ENCODE measurements around the gene STRN. TPM values are rescaled to one million over a fixed set of nuclear protein-coding genes. Genes with fewer than 3 reads are reported as not detected.
"Not testable (repeated sequence)": the region's sequence is repeated elsewhere in the genome, so short reads cannot be mapped to it uniquely, and the experiment has no call there.

STRN gene
- total RNA-seq, 3 donors from 2014 or later = 36.1 to 45.7 (median 37.7) TPM

DNA sequence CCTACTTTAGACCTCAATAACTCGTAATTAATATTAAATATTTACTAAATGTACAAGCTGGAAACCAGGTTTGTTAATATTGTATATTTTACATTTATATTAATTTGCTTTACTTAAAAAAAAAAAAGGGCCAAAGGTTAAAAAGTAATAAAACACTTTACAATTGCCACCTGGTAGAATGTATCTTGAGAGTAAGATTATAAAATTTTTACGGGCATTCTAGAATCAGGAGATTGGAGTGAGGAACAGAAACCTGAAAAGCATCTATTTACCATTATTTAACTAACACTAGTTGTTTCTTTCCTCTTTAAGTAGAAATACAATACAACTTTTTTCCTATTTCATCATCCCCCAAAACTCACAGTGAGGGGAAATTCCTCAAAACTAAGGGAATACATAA, 15.6 kb upstream of the STRN start:
- DNase-seq (no peak), ATAC-seq (peak; percentile 73)
- H3K4me1 ChIP-seq (ENCODE audit: low read depth) = peaks cover 7% of the 10 kb centered on the region
- intact Hi-C loops (cut with DNase I, micrococcal nuclease) = no loop called here
- H3K36me3 ChIP-seq (ENCODE audit: low read depth) = no peaks in the 10 kb centered on the region
- TF ChIP-seq, protein P1, sequence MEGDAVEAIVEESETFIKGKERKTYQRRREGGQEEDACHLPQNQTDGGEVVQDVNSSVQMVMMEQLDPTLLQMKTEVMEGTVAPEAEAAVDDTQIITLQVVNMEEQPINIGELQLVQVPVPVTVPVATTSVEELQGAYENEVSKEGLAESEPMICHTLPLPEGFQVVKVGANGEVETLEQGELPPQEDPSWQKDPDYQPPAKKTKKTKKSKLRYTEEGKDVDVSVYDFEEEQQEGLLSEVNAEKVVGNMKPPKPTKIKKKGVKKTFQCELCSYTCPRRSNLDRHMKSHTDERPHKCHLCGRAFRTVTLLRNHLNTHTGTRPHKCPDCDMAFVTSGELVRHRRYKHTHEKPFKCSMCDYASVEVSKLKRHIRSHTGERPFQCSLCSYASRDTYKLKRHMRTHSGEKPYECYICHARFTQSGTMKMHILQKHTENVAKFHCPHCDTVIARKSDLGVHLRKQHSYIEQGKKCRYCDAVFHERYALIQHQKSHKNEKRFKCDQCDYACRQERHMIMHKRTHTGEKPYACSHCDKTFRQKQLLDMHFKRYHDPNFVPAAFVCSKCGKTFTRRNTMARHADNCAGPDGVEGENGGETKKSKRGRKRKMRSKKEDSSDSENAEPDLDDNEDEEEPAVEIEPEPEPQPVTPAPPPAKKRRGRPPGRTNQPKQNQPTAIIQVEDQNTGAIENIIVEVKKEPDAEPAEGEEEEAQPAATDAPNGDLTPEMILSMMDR (IDR thresholded peaks at IDR 0.05) = no peak
- H3K9me3 ChIP-seq = no peaks in the 10 kb centered on the region
- no peak overlapping the region for H3K4me3 ChIP-seq

DNA sequence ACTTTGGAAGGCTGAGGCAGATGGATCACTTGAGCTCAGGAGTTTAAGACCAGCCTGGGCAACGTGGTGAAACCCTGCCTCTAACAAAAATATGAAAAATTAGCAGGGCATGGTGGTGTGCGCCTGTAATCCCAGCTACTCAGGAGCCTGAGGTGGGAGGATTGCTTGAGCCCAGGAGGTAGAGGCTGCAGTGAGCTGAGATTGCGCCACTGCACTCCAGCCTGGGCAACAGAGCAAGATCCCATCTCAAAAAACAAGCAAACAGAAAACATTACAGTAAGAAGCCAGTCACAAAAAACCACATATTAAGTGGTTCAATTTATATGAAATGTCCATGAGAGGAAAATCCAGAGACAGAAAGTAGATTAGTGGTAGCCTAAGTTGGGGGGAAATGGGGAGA, 12.7 kb upstream of the STRN start:
- H3K4me3 ChIP-seq; H3K4me1 ChIP-seq (ENCODE audit: low read depth); intact Hi-C loops (cut with DNase I, micrococcal nuclease); H3K9me3 ChIP-seq; ATAC-seq; H3K36me3 ChIP-seq (ENCODE audit: low read depth); DNase-seq: not testable (repeated sequence)

DNA sequence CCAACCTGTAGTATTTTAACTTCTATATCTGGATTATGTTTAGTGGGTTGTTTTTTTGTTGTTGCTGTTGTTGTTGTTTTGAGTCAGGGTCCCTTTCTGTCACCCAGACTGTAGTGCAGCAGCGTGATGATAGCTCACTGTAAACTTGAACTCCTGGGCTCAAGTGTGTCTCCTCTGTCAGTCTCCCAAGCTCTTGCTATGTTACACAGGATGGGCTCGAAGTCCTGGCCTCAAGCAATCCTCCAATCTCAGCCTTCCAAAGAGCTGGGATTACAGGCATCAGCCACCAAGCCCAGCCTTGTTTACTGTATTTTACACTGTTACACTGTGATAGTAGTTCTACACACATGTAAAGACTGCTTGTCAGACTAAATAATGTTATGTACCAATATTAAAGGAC, 9.7 kb upstream of the STRN start:
- Histone ChIP-seq H3K4me1 (ENCODE audit: low read depth) (no peaks in the 10 kb centered on the region), H3K9me3 (no peaks in the 10 kb centered on the region), H3K4me3 (no peak overlapping the region), H3K36me3 (ENCODE audit: low read depth) (no peaks in the 10 kb centered on the region)
- TF ChIP-seq, protein P1 (IDR thresholded peaks at IDR 0.05) = no peak
- intact Hi-C loops (cut with DNase I, micrococcal nuclease) = no loop called here
- ATAC-seq (no peak), DNase-seq (no peak)

DNA sequence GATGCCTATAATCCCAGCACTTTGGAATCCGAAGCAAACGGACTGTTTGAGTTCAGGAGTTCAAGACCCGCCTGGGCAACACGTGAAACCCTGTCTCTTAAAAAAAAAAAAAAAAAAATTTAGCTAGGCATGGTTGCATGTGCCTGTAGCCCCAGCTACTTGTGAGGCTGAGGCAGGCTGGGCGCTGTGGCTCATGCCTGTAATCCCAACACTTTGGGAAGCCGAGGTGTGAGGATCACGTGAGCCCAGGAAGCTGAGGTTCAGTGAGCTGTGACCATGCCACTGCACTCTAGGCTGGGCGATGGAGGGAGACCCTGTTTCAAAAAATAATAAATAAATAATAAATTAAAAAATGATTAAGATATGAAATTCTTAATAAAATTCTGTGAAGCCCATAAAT, 9.0 kb upstream of the STRN start:
- Histone ChIP-seq H3K9me3 (no peaks in the 10 kb centered on the region), H3K36me3 (ENCODE audit: low read depth) (no peaks in the 10 kb centered on the region), H3K4me3 (no peak overlapping the region), H3K4me1 (ENCODE audit: low read depth) (no peaks in the 10 kb centered on the region)
- intact Hi-C loops (cut with DNase I, micrococcal nuclease) = no loop called here
- no peak for DNase-seq
- TF ChIP-seq, protein P1 (IDR thresholded peaks at IDR 0.05) = no peak
- ATAC-seq = no peak

DNA sequence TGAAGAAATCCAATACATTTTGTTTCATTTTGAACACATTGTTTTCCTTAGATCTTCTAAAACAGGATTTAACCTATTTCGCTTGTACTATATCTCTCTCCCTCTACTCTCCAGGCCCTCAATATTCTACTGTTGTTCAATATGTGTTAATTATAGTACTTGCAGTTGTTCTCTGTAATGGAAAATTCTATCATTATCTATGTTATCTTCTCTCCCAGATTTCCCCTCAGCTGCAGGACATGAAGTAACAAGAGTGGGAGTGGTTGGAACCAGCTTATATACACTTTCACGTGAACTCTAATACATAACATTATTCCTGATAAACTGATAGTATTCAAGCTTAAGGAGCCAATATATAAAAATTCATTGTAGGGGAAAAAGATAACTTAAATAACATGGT, 7.0 kb upstream of the STRN start:
- Histone ChIP-seq H3K9me3 (no peaks in the 10 kb centered on the region), H3K4me3 (no peak overlapping the region), H3K36me3 (ENCODE audit: low read depth) (no peaks in the 10 kb centered on the region), H3K4me1 (ENCODE audit: low read depth) (no peaks in the 10 kb centered on the region)
- intact Hi-C loops (cut with DNase I, micrococcal nuclease) = no loop called here
- no peak for ATAC-seq
- TF ChIP-seq, protein P1 (IDR thresholded peaks at IDR 0.05) = no peak
- DNase-seq = no peak

DNA sequence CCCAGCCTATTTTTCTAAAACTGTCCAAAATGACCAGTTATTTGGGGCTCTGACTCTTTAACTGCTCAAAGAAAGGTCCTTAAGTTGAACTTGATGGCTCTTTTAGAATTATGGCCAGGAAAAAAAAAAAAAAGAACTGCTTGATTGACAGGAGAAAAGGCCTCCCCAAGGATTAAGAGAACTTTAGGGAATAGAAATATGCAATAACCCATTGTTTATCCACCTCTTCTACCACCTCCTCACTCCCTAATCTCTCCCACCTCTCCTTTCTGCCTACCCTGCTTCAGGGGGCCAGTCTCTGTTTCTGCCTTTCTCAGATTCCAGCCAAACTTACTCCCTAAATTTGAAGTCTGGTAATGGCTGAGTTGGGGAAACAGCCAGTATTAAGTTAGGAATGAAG, 5.7 kb upstream of the STRN start:
- TF ChIP-seq, protein P1 (IDR thresholded peaks at IDR 0.05) = no peak
- H3K36me3 ChIP-seq (ENCODE audit: low read depth) = no peaks in the 10 kb centered on the region
- H3K9me3 ChIP-seq = no peaks in the 10 kb centered on the region
- peaks cover 4% of the 10 kb centered on the region for H3K4me1 ChIP-seq (ENCODE audit: low read depth)
- ATAC-seq (no peak), DNase-seq (no peak)
- H3K4me3 ChIP-seq = no peak overlapping the region
- intact Hi-C loops (cut with DNase I, micrococcal nuclease) = no loop called here
